CD4-positive, alpha-beta T cell treated with Interleukin-4 for 1 hour (primary cell): ENCODE data around the gene KCNK1.

Source experiments
- DNase-seq, 2 donors: peaks; one replicate each; pipeline ENCODE4 v3.0.0-alpha.2; 2020 to 2022

The KCNK1 gene

GRCh38 chr1:233640179-233640578 is 26.3 kb downstream of the KCNK1 start:
- no peak for DNase-seq

GRCh38 chr1:233641029-233641428 is 27.1 kb downstream of the KCNK1 start:
- no peak for DNase-seq

GRCh38 chr1:233647073-233647472 is 33.2 kb downstream of the KCNK1 start:
- DNase-seq: no peak

- no peak for DNase-seq
Measured at GRCh38 chr1:233647636-233648035, 33.7 kb downstream of the KCNK1 start.

GRCh38 chr1:233651061-233651460 is 37.2 kb downstream of the KCNK1 start:
- DNase-seq: no peak

GRCh38 chr1:233651563-233652233 is 37.8 kb downstream of the KCNK1 start:
- DNase-seq: no peak

GRCh38 chr1:233652526-233652925 is 38.6 kb downstream of the KCNK1 start:
- DNase-seq: no peak

GRCh38 chr1:233654658-233655280 is 40.9 kb downstream of the KCNK1 start:
- DNase-seq: no peak

GRCh38 chr1:233655301-233655740 is 41.4 kb downstream of the KCNK1 start:
- no peak for DNase-seq

GRCh38 chr1:233656032-233656635 is 42.2 kb downstream of the KCNK1 start:
- DNase-seq: no peak

- no peak for DNase-seq
Measured at GRCh38 chr1:233656687-233657086, 42.8 kb downstream of the KCNK1 start.

- DNase-seq: no peak
Measured at GRCh38 chr1:233657466-233657865, 43.6 kb downstream of the KCNK1 start.

- no peak for DNase-seq
Measured at GRCh38 chr1:233659495-233659894, 45.6 kb downstream of the KCNK1 start.

GRCh38 chr1:233661376-233662159 is 47.7 kb downstream of the KCNK1 start:
- DNase-seq: no peak

- DNase-seq: no peak
Measured at GRCh38 chr1:233662575-233663304, 48.8 kb downstream of the KCNK1 start.

GRCh38 chr1:233664253-233664652 is 50.3 kb downstream of the KCNK1 start:
- DNase-seq: no peak

- no peak for DNase-seq
Measured at GRCh38 chr1:233664804-233665574, 51.1 kb downstream of the KCNK1 start.

GRCh38 chr1:233665575-233666270 is 51.8 kb downstream of the KCNK1 start:
- no peak for DNase-seq

GRCh38 chr1:233667741-233668140 is 53.8 kb downstream of the KCNK1 start:
- DNase-seq: no peak

GRCh38 chr1:233668146-233668724 is 54.3 kb downstream of the KCNK1 start:
- no peak for DNase-seq

GRCh38 chr1:233668725-233669294 is 54.9 kb downstream of the KCNK1 start:
- no peak for DNase-seq
